ENCODE measurements around the gene CALY.
A peak's percentile ranks its signal among the peaks of the same experiment; 100 is the strongest.

The CALY gene

DNA sequence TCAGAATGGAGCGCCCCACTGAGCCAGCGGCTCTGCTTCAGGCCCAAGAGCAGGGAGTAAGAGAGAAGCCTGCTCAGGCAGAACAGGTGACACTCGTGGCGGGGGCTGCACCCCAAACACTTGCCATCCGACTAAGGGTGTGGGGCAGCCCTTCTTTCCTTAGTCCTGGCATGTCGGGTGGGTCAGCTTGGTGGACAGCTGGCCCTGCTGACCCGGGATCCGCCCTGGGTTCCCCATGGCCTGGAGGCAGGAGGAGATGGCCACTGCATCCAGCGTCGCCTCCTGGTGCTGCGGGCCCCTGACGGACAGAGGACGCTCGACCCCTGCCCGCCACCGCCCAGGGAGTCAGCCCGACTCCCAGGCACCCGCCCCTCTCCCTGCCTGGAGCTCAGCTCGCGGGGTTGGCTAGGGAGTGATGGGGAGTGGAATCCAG is 41.1 kb upstream of the CALY start:
- TF ChIP-seq EP300 (IDR thresholded peaks at IDR 0.05; ENCODE audit: borderline replicate concordance): no peak
- TF ChIP-seq CREB1 (IDR thresholded peaks at IDR 0.05; ENCODE audit: low read depth): no peak
- 0 out of 2 replicates have a peak, but pooled peaks have one; percentile 39 for TF ChIP-seq TAF1 (IDR thresholded peaks at IDR 0.05; ENCODE audit: low read depth)

DNA sequence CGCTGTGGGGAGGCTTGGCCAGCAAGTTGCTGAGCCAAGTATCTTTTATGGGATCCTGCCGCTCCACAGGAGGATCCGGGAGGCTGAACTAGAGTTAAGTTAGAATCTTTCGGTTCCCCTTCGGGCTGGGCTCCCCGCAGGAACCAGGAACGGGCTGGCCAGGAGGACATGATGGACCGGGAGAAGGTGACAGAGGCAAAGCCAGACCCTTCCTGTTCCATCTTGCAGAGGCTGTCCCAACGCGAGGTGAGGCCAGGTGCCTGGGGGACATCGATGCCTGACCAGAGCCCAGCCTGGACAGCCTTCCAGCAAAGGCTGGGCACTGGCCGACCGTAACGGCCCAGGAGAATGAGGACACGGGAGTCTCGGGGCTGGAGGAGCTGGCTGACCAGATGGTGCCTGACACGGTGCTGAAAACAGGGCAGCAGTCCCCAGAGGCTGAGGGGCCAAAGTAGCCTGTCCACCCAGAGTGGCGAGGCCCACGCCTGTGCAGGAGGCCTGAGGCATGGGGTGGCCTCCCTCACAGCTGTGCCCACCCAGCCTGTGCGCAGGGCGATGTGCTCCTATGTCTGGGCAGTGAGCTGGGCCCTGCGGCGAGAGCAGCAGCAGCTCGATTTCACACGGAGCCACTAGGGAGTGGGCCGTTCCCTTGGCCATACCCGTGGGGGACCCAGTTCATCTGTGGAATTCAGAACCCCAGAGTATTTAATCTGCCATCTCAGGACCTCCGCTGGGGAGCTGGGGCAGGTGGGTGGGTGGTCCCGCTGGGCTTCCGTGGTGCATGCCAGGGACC is 40.5 kb upstream of the CALY start:
- TF ChIP-seq RAD21 (IDR thresholded peaks at IDR 0.05; ENCODE audit: low read depth) (no peak), TAF1 (IDR thresholded peaks at IDR 0.05; ENCODE audit: low read depth) (no peak), CEBPB (IDR thresholded peaks at IDR 0.05) (no peak), NFIC (IDR thresholded peaks at IDR 0.05) (no peak), YY1 (IDR thresholded peaks at IDR 0.05; ENCODE audit: low read depth) (no peak), CREB1 (IDR thresholded peaks at IDR 0.05; ENCODE audit: low read depth) (no peak)
- TF ChIP-seq, protein P1, sequence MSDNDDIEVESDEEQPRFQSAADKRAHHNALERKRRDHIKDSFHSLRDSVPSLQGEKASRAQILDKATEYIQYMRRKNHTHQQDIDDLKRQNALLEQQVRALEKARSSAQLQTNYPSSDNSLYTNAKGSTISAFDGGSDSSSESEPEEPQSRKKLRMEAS (IDR thresholded peaks at IDR 0.05): no peak; the same call in 1 of the 2 replicates

DNA sequence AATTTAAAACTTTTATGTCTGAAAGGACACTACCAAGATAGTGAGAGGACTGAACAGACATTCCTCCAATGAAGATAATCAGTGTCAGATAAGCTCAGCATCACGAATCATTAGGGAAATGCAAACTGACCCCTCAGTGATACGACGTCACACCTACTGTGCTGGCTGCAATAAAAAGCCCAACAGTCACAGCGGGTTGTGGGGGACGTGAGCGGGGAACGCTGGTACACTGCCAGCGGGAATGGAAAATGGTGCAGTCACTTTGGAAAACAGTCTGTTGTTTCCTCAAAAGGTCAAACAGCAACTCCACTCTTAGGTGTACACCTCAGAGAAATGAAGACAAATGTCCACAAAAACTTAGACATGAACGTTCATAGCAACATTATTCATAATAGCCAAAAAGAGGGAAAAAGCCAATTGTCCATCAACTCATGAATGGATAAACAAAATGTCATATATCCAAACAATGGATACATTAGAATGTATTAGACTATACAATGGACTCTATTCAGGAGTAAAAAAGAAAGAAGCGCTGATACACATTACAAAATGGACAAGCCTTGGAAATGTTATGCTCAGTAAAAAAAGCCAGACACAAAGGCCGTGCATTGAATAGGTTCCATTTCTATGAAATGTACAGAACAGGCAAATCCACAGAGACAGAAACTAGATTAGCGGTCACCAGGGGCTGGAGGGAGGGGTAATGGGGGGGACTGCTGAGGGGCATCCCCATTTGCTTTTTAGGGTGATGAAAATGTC is 38.8 kb upstream of the CALY start:
- no peak for TF ChIP-seq EP300 (IDR thresholded peaks at IDR 0.05; ENCODE audit: borderline replicate concordance)
- no peak for TF ChIP-seq RAD21 (IDR thresholded peaks at IDR 0.05; ENCODE audit: low read depth)
- no peak for TF ChIP-seq TCF12 (IDR thresholded peaks at IDR 0.05; ENCODE audit: low read depth)
- no peak for TF ChIP-seq ZBTB7A (IDR thresholded peaks at IDR 0.05; ENCODE audit: low read depth)
- TF ChIP-seq, protein P2, sequence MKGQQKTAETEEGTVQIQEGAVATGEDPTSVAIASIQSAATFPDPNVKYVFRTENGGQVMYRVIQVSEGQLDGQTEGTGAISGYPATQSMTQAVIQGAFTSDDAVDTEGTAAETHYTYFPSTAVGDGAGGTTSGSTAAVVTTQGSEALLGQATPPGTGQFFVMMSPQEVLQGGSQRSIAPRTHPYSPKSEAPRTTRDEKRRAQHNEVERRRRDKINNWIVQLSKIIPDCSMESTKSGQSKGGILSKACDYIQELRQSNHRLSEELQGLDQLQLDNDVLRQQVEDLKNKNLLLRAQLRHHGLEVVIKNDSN (IDR thresholded peaks at IDR 0.05): no peak
- TF ChIP-seq CEBPB (IDR thresholded peaks at IDR 0.05): no peak
- no peak for TF ChIP-seq EGR1 (IDR thresholded peaks at IDR 0.05)
- TF ChIP-seq, protein P3, sequence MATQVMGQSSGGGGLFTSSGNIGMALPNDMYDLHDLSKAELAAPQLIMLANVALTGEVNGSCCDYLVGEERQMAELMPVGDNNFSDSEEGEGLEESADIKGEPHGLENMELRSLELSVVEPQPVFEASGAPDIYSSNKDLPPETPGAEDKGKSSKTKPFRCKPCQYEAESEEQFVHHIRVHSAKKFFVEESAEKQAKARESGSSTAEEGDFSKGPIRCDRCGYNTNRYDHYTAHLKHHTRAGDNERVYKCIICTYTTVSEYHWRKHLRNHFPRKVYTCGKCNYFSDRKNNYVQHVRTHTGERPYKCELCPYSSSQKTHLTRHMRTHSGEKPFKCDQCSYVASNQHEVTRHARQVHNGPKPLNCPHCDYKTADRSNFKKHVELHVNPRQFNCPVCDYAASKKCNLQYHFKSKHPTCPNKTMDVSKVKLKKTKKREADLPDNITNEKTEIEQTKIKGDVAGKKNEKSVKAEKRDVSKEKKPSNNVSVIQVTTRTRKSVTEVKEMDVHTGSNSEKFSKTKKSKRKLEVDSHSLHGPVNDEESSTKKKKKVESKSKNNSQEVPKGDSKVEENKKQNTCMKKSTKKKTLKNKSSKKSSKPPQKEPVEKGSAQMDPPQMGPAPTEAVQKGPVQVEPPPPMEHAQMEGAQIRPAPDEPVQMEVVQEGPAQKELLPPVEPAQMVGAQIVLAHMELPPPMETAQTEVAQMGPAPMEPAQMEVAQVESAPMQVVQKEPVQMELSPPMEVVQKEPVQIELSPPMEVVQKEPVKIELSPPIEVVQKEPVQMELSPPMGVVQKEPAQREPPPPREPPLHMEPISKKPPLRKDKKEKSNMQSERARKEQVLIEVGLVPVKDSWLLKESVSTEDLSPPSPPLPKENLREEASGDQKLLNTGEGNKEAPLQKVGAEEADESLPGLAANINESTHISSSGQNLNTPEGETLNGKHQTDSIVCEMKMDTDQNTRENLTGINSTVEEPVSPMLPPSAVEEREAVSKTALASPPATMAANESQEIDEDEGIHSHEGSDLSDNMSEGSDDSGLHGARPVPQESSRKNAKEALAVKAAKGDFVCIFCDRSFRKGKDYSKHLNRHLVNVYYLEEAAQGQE (IDR thresholded peaks at IDR 0.05; ENCODE audit: low read depth): no peak
- no peak for TF ChIP-seq TEAD4 (IDR thresholded peaks at IDR 0.05)
- TF ChIP-seq CREB1 (IDR thresholded peaks at IDR 0.05; ENCODE audit: low read depth): no peak
- TF ChIP-seq YY1 (IDR thresholded peaks at IDR 0.05; ENCODE audit: low read depth): no peak
- TF ChIP-seq FOXM1 (IDR thresholded peaks at IDR 0.05; ENCODE audit: borderline replicate concordance, low read depth): no peak
- TF ChIP-seq, protein P1 (IDR thresholded peaks at IDR 0.05): no peak
- no peak for TF ChIP-seq NFIC (IDR thresholded peaks at IDR 0.05)
- TF ChIP-seq TAF1 (IDR thresholded peaks at IDR 0.05; ENCODE audit: low read depth): no peak

DNA sequence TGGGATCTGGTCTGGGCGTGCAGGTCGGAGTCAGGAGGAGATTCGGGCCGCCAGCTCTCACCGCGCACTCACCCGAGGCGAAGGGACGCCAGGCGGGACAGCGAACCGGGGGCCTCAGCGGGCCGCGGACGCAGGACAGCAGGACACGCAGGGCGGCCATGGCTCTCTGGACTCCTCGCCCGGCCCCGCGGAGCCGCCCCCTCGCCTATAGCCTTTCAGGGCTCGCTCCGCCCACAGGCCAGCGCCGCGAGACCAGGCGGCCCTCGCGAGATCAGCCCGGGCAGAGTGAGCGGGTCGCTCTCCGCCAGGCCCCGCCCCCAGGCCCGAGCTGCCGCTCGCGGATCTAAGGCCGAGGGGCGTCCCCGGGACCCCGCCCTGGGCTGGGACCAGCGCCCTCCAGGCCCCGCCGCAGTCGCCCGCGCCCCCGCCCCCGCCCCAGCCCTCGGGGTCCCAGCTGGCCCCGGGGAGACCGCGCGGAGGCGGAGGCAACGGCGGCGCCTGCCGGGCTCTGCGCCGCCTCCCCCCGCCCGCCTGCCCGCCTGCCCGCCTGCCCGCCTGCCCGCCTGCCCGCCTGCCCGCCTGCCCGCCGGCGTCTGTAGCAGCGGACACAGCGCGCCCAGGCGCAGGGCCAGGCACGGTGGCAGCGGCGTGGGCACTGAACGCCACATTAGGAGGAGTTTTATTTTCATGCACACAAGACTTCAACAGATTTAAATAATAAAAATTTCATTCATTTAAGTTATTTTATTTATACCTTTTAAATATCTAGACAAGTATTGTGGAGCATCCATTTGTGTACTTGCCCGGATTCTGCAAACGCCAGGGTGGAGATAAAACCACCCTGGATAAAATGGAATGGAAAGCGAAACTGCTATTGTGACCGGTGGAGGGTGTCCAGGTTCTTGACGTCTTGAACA is 36.7 kb upstream of the CALY start, which contains the start of gene ECHS1:
Gene ECHS1, minus strand, starts transcription at position 181 of the 917 bp plus-strand sequence. Its CDS starts 21 bp downstream, at position 160.
- TF ChIP-seq EGR1 (IDR thresholded peaks at IDR 0.05): peak; percentile 27; the same call in 1 of the 2 replicates
- no peak; the same call in 1 of the 2 replicates for TF ChIP-seq CEBPB (IDR thresholded peaks at IDR 0.05)
- TF ChIP-seq TCF12 (IDR thresholded peaks at IDR 0.05; ENCODE audit: low read depth): peak; percentile 24; the same call in 1 of the 2 replicates
- TF ChIP-seq CREB1 (IDR thresholded peaks at IDR 0.05; ENCODE audit: low read depth): no peak
- TF ChIP-seq ZBTB7A (IDR thresholded peaks at IDR 0.05; ENCODE audit: low read depth): peak; percentile 70
- TF ChIP-seq TAF1 (IDR thresholded peaks at IDR 0.05; ENCODE audit: low read depth): peak; percentile 94
- TF ChIP-seq YY1 (IDR thresholded peaks at IDR 0.05; ENCODE audit: low read depth): peak; percentile 95
- no peak for TF ChIP-seq EP300 (IDR thresholded peaks at IDR 0.05; ENCODE audit: borderline replicate concordance)
- TF ChIP-seq, protein P1 (IDR thresholded peaks at IDR 0.05): peak; percentile 68
- TF ChIP-seq TEAD4 (IDR thresholded peaks at IDR 0.05): no peak
- TF ChIP-seq, protein P3 (IDR thresholded peaks at IDR 0.05; ENCODE audit: low read depth): no peak
- TF ChIP-seq FOXM1 (IDR thresholded peaks at IDR 0.05; ENCODE audit: borderline replicate concordance, low read depth): no peak
- TF ChIP-seq, protein P2 (IDR thresholded peaks at IDR 0.05): peak; percentile 30; the same call in 1 of the 2 replicates
- no peak for TF ChIP-seq NFIC (IDR thresholded peaks at IDR 0.05)
- no peak for TF ChIP-seq RAD21 (IDR thresholded peaks at IDR 0.05; ENCODE audit: low read depth)
